Hepatocyte (in vitro differentiated cells): ENCODE measurements around the gene CCDC167.

Experiments
- CTCF ChIP-seq: fragments of 200-600 bp; sonication (generic); IDR thresholded peaks from 2 replicates; pipeline ENCODE4 v1.5.1; 2016; ENCODE audit warnings: antibody characterized with exemption, mild to moderate bottlenecking; ENCODE audit not compliant: poor library complexity
- EZH2 ChIP-seq: fragments of 200-600 bp; sonication (generic); IDR thresholded peaks from 2 replicates; pipeline ENCODE4 v1.6.1; 2016; ENCODE audit warnings: antibody characterized with exemption, mild to moderate bottlenecking, borderline replicate concordance
- EZH2phosphoT487 ChIP-seq: fragments of 200-600 bp; sonication (generic); IDR thresholded peaks from one replicate; pipeline ENCODE4 v1.6.1; 2018; ENCODE audit warnings: antibody characterized with exemption, mild to moderate bottlenecking, low read depth, moderate library complexity; ENCODE audit not compliant: unreplicated experiment, severe bottlenecking

GRCh38 chr6:37519461-37519860, 19.8 kb upstream of the CCDC167 start:
- TF ChIP-seq EZH2: no peak
- no peak for TF ChIP-seq CTCF
- no peak for TF ChIP-seq EZH2phosphoT487
